Ishikawa (cell line): ENCODE measurements around the gene CLIP4.

Experiments used
- CEBPB ChIP-seq: IDR thresholded peaks from 2 replicates; pipeline ENCODE4 v1.6.1; 2012
- FOXM1 ChIP-seq: IDR thresholded peaks from 2 replicates; pipeline ENCODE4 v1.6.1; 2012; ENCODE audit warnings: low read depth, borderline replicate concordance
- RAD21 ChIP-seq: IDR thresholded peaks from 2 replicates; pipeline ENCODE4 v1.6.1; 2012; ENCODE audit warnings: low read depth
- REST ChIP-seq: IDR thresholded peaks from 2 replicates; pipeline ENCODE4 v1.6.1; 2012; ENCODE audit warnings: low read depth, mild to moderate bottlenecking
- TAF1 ChIP-seq: IDR thresholded peaks from 2 replicates; pipeline ENCODE4 v1.6.1; 2012; ENCODE audit warnings: low read depth, mild to moderate bottlenecking
- YY1 ChIP-seq: IDR thresholded peaks from 2 replicates; pipeline ENCODE4 v1.6.1; 2012; ENCODE audit warnings: low read depth
- TF ChIP-seq, protein P1 (sequence below): IDR thresholded peaks from 2 replicates; pipeline ENCODE4 v1.6.1; 2012

GRCh38 chr2:29159125-29159524 is 43.9 kb downstream of the CLIP4 start:
- TF ChIP-seq, protein P1, sequence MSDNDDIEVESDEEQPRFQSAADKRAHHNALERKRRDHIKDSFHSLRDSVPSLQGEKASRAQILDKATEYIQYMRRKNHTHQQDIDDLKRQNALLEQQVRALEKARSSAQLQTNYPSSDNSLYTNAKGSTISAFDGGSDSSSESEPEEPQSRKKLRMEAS, result no peak
- TF ChIP-seq FOXM1 (no peak), CEBPB (no peak), TAF1 (no peak), REST (no peak), YY1 (no peak), RAD21 (no peak)
